RWPE1 (cell line): Measurements from ENCODE around the gene ESPN.

Source experiments
- CTCF ChIA-PET: fragments of 350-600 bp; sonication (Branson Sonifier 250); formaldehyde crosslinking; extraction: SDS; loops from one replicate; lab custom pipeline; 2021; lab: Yijun Ruan, JAX
- POLR2A ChIA-PET: fragments of 400-600 bp; formaldehyde crosslinking; extraction: SDS; loops from one replicate; lab custom pipeline; 2020; ENCODE audit warnings: antibody characterized with exemption; ENCODE audit not compliant: low non-redundant PET; lab: Yijun Ruan, JAX
- DNase-seq: peaks from one replicate; pipeline ENCODE4 v3.0.0; 2012; ENCODE audit warnings: low spot score
- H3K27ac ChIP-seq: fragments of 450-650 bp; 2 replicates; pipeline ENCODE4 v1.5.1; 2017
- CTCF ChIP-seq: fragments of 450-650 bp; conservative IDR thresholded peaks from 2 replicates; pipeline ENCODE4 v1.5.1; 2017; ENCODE audit warnings: low read depth, mild to moderate bottlenecking

ESPN gene

GRCh38 chr1:6461538-6462411 lies 37.2 kb downstream of the ESPN start:
- no peak for DNase-seq
- ChIA-PET POLR2A (no interaction called here), CTCF (interaction anchor here (1.1 to 1.4 kb wide), 2 partner anchors 10 to 13 kb away, joined by 3 to 5 read pairs; no protein-coding TSS in a partner anchor)
- H3K27ac ChIP-seq, result no peak overlapping the region
- no peak for TF ChIP-seq CTCF

- ChIA-PET POLR2A (no interaction called here), CTCF (interaction anchor here (1.1 to 1.8 kb wide), 3 partner anchors 9 to 28 kb away, joined by 3 to 5 read pairs (median 3); no protein-coding TSS in a partner anchor)
- TF ChIP-seq CTCF, result no peak
- DNase-seq, result no peak
- 0 out of 2 replicates have a peak overlapping the region, but pooled peaks have one; percentile 2 for H3K27ac ChIP-seq
Measured at GRCh38 chr1:6462412-6463119, 38.0 kb downstream of the ESPN start.

- ChIA-PET CTCF (interaction anchor here (1.1 to 1.8 kb wide), 2 partner anchors 9 to 28 kb away, joined by 3 read pairs; no protein-coding TSS in a partner anchor), POLR2A (no interaction called here)
- H3K27ac ChIP-seq, result 0 out of 2 replicates have a peak overlapping the region, but pooled peaks have one; percentile 2
- DNase-seq, result no peak
- TF ChIP-seq CTCF, result no peak
Measured at GRCh38 chr1:6463120-6463412, 38.5 kb downstream of the ESPN start.

- ChIA-PET CTCF (no interaction called here), POLR2A (no interaction called here)
- no peak for TF ChIP-seq CTCF
- peak overlapping the region; percentile 52 for H3K27ac ChIP-seq
- no peak for DNase-seq
Measured at GRCh38 chr1:6464514-6464836, 39.9 kb downstream of the ESPN start.

- TF ChIP-seq CTCF, result no peak
- ChIA-PET CTCF (no interaction called here), POLR2A (no interaction called here)
- DNase-seq, result no peak
- H3K27ac ChIP-seq, result peak overlapping the region; percentile 52
Measured at GRCh38 chr1:6464915-6465314, 40.3 kb downstream of the ESPN start.

GRCh38 chr1:6465461-6466005 lies 41.0 kb downstream of the ESPN start:
- peak overlapping the region; percentile 52 for H3K27ac ChIP-seq
- ChIA-PET POLR2A (no interaction called here), CTCF (no interaction called here)
- TF ChIP-seq CTCF, result no peak
- no peak for DNase-seq
